ENCODE measurements around the gene SEZ6L2.

The SEZ6L2 gene

DNA sequence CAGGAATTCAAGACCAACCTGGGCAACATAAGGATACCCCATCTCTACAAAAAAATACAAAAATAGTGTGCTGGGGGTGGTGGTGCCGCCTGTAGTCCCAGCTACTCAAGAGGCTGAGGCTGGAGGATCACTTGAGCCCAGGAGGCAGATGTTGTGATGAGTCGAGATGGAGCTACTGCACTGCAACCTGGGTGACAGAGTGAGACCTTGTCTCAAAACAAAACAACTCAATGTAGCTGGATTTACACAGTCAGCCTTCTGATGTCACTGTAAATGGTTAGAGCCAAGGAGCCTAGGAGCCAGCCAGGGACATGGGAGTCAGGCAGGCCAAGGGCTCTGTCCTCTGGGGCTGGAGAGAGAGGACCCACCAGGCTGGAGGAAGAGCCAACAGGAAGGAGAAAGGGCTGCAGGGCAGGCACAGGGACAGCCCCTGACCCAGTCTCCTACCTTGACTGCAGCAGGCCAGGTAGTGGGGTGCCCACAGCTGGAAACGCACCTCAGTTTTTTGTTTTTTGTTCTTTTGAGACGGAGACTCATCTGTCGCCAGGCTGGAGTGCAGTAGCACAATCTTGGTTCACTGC, 44.7 kb downstream of the SEZ6L2 start:
- no peaks in the 10 kb centered on the region for H3K9me3 Mint-ChIP-seq
- H3K4me3 Mint-ChIP-seq = no peak overlapping the region
- H3K4me1 Mint-ChIP-seq = no peaks in the 10 kb centered on the region
- DNase-seq (ENCODE audit: low spot score in 2 of 2) = no peak
- ATAC-seq (replicated peaks; ENCODE audit: extremely low read depth, poor library complexity, severe bottlenecking) = no peak
- no peak overlapping the region for H3K27ac Mint-ChIP-seq (ENCODE audit: low read depth)
- no peaks in the 10 kb centered on the region for H3K27me3 Mint-ChIP-seq
- peaks cover 20% of the 10 kb centered on the region for H3K36me3 Mint-ChIP-seq (ENCODE audit: insufficient read depth)

DNA sequence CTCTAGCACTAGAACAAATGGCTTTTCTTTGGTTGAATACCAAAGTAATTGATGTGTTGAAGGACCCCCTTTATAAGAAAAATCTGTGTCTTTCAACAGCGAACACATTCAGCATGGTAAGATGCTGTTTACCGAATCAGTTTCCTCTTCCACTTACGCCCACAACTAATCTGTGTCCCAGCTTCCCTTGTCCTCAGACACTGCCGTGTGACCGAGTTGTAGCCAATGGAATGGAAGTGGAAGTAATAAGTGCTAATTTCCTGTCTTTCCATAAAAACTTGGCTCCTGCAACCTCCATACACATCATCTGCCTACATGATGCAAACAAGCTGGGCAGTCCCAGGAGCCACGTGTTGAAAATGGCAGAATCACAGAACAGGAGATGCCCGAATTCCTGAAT, 46.7 kb downstream of the SEZ6L2 start:
- Mint-ChIP-seq H3K36me3 (ENCODE audit: insufficient read depth) (peaks cover 10% of the 10 kb centered on the region), H3K27me3 (no peaks in the 10 kb centered on the region), H3K9me3 (no peaks in the 10 kb centered on the region), H3K4me1 (peaks cover 5% of the 10 kb centered on the region), H3K27ac (ENCODE audit: low read depth) (no peak overlapping the region), H3K4me3 (no peak overlapping the region)
- ATAC-seq (replicated peaks; ENCODE audit: extremely low read depth, poor library complexity, severe bottlenecking) = no peak
- DNase-seq (ENCODE audit: low spot score in 2 of 2) = no peak

DNA sequence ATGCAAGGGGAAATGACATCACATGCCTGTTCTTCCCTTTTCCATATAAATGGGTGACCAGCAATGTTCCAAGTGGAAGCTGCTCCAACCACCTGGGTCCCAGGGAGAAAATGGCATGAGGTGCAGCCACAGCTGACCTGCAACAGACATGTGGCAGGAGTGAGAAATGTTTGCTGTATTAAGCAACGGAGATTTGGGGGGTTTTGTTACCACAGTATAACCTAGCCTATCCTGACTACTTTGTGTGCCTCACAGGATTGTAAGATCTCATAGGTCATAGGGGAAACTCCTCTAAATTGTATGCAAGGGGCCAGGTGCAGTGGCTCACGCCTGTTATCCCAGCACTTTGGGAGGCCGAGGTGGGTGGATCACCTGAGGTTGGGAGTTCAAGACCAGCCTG, 48.4 kb downstream of the SEZ6L2 start:
- Mint-ChIP-seq H3K4me3 (no peak overlapping the region), H3K9me3 (no peaks in the 10 kb centered on the region), H3K4me1 (peaks cover 5% of the 10 kb centered on the region), H3K36me3 (ENCODE audit: insufficient read depth) (peaks cover 12% of the 10 kb centered on the region), H3K27ac (ENCODE audit: low read depth) (no peak overlapping the region), H3K27me3 (no peaks in the 10 kb centered on the region)
- ATAC-seq (replicated peaks; ENCODE audit: extremely low read depth, poor library complexity, severe bottlenecking) = no peak
- no peak for DNase-seq (ENCODE audit: low spot score in 2 of 2)

DNA sequence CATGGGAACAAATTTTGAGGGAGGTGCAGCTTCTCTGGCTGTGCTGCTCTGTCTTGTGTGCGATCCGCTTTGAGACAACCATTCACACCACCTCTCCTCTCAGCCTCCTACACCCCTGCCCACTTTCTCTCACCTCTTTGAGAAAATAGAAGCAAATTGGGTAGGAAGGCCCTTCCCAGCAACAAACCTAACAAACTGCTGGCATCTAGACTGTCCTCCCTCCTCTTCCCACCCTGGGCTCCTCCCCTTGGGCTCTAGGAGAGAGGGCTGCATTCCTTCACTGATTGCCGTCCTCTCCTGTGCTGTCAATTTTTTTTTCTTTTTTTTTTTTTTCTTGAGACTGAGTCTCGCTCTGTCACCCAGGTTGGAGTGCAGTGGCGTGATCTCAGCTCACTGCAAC, 49.8 kb downstream of the SEZ6L2 start:
- ATAC-seq (replicated peaks; ENCODE audit: extremely low read depth, poor library complexity, severe bottlenecking) (no peak), DNase-seq (ENCODE audit: low spot score in 2 of 2) (no peak)
- H3K9me3 Mint-ChIP-seq = no peaks in the 10 kb centered on the region
- no peak overlapping the region for H3K27ac Mint-ChIP-seq (ENCODE audit: low read depth)
- H3K36me3 Mint-ChIP-seq (ENCODE audit: insufficient read depth) = peaks cover 17% of the 10 kb centered on the region
- peaks cover 11% of the 10 kb centered on the region for H3K4me1 Mint-ChIP-seq
- H3K27me3 Mint-ChIP-seq = no peaks in the 10 kb centered on the region
- no peak overlapping the region for H3K4me3 Mint-ChIP-seq

DNA sequence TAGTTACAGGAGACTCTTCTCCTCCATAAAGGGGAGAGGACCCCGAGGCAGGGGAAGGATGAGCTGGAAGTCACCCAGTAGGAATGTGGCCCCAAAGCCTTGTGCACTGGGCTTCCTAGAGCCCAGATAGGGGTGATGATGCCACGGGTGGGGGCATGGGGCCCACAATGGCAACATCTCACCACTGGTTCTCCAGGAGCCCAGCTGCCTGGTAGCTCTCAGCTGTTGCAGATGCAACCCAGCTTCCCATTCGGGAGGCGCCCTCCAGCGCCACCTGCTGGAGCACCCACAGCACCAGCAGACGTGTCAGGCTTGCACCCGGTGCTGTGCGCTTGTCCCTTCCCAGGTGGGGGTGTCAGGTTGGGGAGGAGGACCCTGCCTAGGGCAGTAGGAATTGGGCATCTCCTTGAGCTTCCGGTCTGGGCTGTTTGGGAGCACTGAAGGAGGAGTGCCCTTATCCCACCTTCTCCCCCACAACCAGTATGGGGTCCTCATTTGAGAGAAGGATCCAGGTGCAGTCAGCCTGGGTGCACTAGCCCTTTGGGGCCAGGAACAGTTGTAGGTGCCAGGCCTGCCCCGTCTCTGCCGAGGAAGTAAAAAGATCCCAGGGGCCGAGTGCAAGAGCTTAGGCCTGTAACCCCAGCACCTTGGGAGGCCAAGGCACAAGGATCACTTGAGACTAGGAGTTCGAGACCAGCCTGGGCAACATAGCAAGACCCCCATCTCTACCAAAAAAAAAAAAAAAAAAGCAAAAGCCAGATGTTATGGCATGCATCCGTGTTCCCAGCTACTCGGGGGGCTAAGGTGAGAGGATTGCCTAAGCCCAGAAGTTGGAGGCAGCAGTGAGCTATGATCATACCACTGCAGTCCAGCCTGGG, 50.7 kb downstream of the SEZ6L2 start:
- Mint-ChIP-seq H3K4me1 (peaks cover 11% of the 10 kb centered on the region), H3K4me3 (no peak overlapping the region), H3K9me3 (no peaks in the 10 kb centered on the region), H3K27ac (ENCODE audit: low read depth) (peak overlapping the region; percentile 71), H3K27me3 (no peaks in the 10 kb centered on the region), H3K36me3 (ENCODE audit: insufficient read depth) (peaks cover 20% of the 10 kb centered on the region)
- peak; percentile 68 for DNase-seq (ENCODE audit: low spot score in 2 of 2)
- peak; percentile 85 for ATAC-seq (replicated peaks; ENCODE audit: extremely low read depth, poor library complexity, severe bottlenecking)

DNA sequence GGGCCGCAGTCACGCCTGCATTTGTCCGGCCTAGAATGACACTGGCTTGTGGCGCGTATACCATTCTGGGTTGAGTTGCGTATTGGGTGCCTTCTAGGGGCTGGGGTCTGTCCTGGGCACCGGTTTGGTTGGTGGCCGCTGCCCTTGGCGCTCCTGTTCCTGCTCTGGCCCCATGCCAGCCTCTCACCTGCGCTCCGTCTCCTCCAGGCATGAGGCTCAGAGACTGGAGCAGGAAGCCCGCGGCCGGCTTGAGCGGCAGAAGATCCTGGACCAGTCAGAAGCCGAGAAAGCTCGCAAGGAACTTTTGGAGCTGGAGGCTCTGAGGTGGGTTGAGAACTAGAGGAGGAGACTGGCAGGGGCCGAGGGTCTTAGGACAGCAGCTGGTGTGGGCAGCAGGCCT, 53.7 kb downstream of the SEZ6L2 start:
- H3K27me3 Mint-ChIP-seq = no peaks in the 10 kb centered on the region
- no peaks in the 10 kb centered on the region for H3K9me3 Mint-ChIP-seq
- H3K4me1 Mint-ChIP-seq = peaks cover 11% of the 10 kb centered on the region
- no peak for DNase-seq (ENCODE audit: low spot score in 2 of 2)
- H3K4me3 Mint-ChIP-seq = no peak overlapping the region
- H3K36me3 Mint-ChIP-seq (ENCODE audit: insufficient read depth) = peaks cover 40% of the 10 kb centered on the region
- no peak for ATAC-seq (replicated peaks; ENCODE audit: extremely low read depth, poor library complexity, severe bottlenecking)
- peak overlapping the region; percentile 67 for H3K27ac Mint-ChIP-seq (ENCODE audit: low read depth)

DNA sequence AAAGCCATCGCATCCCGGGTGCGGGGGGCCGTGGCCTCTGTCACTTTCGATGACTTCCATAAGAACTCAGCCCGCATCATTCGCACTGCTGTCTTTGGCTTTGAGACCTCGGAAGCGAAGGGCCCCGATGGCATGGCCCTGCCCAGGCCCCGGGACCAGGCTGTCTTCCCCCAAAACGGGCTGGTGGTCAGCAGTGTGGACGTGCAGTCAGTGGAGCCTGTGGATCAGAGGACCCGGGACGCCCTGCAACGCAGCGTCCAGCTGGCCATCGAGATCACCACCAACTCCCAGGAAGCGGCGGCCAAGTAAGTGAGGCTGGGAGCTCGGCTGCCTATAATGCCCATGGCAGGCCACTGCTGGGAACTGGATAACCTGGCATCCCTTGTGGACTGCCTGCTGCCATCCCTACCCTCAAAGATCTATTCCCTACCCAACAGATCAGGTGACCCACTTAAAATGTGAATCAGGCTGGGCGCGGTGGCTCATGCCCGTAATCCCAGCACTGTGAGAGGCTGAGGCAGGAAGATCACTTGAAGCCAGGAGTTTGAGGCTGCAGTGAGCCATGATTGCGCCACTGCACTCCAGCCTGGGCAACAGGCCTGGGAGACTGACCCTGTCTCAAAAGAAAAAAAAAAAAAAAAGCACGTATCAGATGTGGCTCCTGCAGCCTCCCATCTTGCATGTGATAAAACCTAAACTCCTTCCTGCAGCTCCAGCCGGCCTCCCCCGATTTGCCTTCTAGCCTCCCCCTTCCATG, 54.6 kb downstream of the SEZ6L2 start:
- Mint-ChIP-seq H3K36me3 (ENCODE audit: insufficient read depth) (peaks cover 44% of the 10 kb centered on the region), H3K27me3 (no peaks in the 10 kb centered on the region), H3K9me3 (no peaks in the 10 kb centered on the region), H3K4me3 (no peak overlapping the region), H3K27ac (ENCODE audit: low read depth) (no peak overlapping the region), H3K4me1 (peaks cover 11% of the 10 kb centered on the region)
- DNase-seq (ENCODE audit: low spot score in 2 of 2) (no peak), ATAC-seq (replicated peaks; ENCODE audit: extremely low read depth, poor library complexity, severe bottlenecking) (no peak)

DNA sequence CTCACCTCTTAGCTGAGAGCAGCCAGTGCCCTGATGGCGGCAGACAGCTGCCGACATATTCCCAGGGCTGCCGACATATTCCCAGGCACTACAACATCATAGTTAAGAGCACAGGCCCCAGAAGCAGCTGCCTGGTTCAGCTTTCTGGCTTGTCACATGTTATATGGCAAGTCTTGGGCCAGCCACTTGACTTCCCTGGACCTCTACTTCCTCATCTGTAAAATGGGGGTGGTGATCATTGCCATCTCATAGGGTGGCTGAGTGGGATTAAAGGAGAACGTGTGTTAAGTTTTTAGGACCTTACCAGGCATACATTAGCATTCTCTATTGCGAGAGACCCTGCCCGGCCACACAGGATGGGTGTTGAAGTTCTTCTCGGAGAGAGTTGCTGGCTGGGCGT, 55.4 kb downstream of the SEZ6L2 start:
- H3K4me3 Mint-ChIP-seq = no peak overlapping the region
- no peaks in the 10 kb centered on the region for H3K27me3 Mint-ChIP-seq
- ATAC-seq (replicated peaks; ENCODE audit: extremely low read depth, poor library complexity, severe bottlenecking) (no peak), DNase-seq (ENCODE audit: low spot score in 2 of 2) (no peak)
- H3K36me3 Mint-ChIP-seq (ENCODE audit: insufficient read depth) = peaks cover 50% of the 10 kb centered on the region
- H3K9me3 Mint-ChIP-seq = no peaks in the 10 kb centered on the region
- peaks cover 11% of the 10 kb centered on the region for H3K4me1 Mint-ChIP-seq
- H3K27ac Mint-ChIP-seq (ENCODE audit: low read depth) = no peak overlapping the region

DNA sequence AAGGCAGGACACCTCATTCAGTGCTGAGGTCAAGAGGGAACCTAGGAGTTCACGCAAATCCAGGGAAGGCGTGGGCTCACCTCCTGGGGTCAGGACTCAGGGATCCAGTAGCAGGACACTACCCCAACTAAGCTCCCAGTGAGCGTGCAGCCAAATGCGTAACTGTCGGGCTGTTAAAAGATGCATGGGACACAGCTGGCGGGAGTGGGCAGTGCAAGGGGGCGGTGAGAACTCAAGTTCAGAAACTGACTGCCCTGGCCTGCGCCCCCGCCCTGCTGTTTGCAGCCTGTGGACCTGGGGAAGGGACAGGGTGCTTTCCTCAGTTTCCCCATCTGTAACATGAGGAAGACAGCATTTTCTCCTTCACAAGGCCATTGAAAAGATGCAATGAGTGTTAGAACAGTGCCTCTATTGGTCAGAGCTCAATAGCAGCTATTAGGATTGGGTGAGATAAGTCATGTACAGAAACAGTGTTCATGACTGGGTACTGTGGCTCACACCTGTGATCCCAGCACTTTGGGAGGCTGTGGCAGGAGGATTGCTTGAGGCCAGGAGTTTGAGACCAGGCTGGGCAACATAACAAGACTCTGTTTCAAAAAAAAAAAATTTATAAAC, 56.5 kb downstream of the SEZ6L2 start:
- Mint-ChIP-seq H3K36me3 (ENCODE audit: insufficient read depth) (peaks cover 59% of the 10 kb centered on the region), H3K4me1 (peaks cover 6% of the 10 kb centered on the region), H3K27me3 (no peaks in the 10 kb centered on the region), H3K9me3 (no peaks in the 10 kb centered on the region), H3K27ac (ENCODE audit: low read depth) (no peak overlapping the region), H3K4me3 (no peak overlapping the region)
- no peak for DNase-seq (ENCODE audit: low spot score in 2 of 2)
- no peak for ATAC-seq (replicated peaks; ENCODE audit: extremely low read depth, poor library complexity, severe bottlenecking)

DNA sequence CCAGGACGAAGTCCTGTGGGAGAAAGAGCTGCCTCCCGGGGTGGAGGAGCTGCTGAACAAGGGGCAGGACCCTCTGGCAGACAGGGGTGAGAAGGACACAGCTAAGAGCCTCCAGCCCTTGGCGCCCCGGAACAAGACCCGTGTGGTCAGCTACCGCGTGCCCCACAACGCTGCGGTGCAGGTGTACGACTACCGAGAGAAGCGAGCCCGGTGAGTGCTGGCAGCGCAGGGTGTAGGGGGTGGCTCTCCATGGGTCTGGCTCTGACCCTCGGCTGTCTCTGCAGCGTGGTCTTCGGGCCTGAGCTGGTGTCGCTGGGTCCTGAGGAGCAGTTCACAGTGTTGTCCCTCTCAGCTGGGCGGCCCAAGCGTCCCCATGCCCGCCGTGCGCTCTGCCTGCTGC, 57.7 kb downstream of the SEZ6L2 start:
- peaks cover 67% of the 10 kb centered on the region for H3K36me3 Mint-ChIP-seq (ENCODE audit: insufficient read depth)
- H3K9me3 Mint-ChIP-seq = no peaks in the 10 kb centered on the region
- H3K27ac Mint-ChIP-seq (ENCODE audit: low read depth) = no peak overlapping the region
- DNase-seq (ENCODE audit: low spot score in 2 of 2) (no peak), ATAC-seq (replicated peaks; ENCODE audit: extremely low read depth, poor library complexity, severe bottlenecking) (no peak)
- no peak overlapping the region for H3K4me3 Mint-ChIP-seq
- H3K4me1 Mint-ChIP-seq = peaks cover 6% of the 10 kb centered on the region
- no peaks in the 10 kb centered on the region for H3K27me3 Mint-ChIP-seq

DNA sequence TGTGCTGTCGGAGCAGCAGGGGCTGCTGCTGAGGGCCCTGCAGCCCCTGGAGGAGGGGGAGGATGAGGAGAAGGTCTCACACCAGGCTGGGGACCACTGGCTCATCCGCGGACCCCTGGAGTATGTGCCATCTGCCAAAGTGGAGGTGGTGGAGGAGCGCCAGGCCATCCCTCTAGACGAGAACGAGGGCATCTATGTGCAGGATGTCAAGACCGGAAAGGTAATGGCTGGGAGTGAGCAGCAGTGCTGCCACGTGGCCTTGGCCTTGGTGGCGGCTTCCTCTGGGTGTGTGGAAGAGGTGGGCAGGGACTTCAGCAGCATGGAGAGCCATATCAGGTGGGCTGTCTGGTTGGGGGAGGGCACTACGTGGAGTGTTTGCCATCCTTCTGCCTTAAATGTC, 59.1 kb downstream of the SEZ6L2 start:
- peaks cover 76% of the 10 kb centered on the region for H3K36me3 Mint-ChIP-seq (ENCODE audit: insufficient read depth)
- ATAC-seq (replicated peaks; ENCODE audit: extremely low read depth, poor library complexity, severe bottlenecking) = no peak
- H3K9me3 Mint-ChIP-seq = no peaks in the 10 kb centered on the region
- H3K4me3 Mint-ChIP-seq = no peak overlapping the region
- H3K27ac Mint-ChIP-seq (ENCODE audit: low read depth) = no peak overlapping the region
- no peaks in the 10 kb centered on the region for H3K27me3 Mint-ChIP-seq
- H3K4me1 Mint-ChIP-seq = peaks cover 1% of the 10 kb centered on the region
- DNase-seq (ENCODE audit: low spot score in 2 of 2) = no peak

DNA sequence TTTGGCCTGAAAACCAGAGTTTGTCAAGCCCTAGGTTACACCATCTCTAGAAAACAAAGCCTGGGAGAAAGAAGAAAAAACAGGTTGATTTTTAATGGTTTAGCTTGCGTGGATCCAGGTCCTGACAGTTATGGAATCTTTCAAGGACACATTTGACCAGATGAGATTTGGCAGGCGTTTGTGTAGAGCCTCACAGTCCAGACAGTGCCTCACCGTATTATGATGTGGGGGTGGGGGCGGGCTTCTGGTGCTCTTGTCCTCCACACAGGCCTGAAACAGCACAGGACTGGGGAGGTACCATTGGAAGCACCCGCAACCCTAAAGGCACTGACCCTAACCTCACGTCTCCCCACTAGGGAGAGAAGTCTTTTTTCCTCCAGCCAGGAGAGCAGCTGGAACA, 59.5 kb downstream of the SEZ6L2 start:
- ATAC-seq (replicated peaks; ENCODE audit: extremely low read depth, poor library complexity, severe bottlenecking) (no peak), DNase-seq (ENCODE audit: low spot score in 2 of 2) (no peak)
- no peaks in the 10 kb centered on the region for H3K9me3 Mint-ChIP-seq
- peaks cover 78% of the 10 kb centered on the region for H3K36me3 Mint-ChIP-seq (ENCODE audit: insufficient read depth)
- no peak overlapping the region for H3K27ac Mint-ChIP-seq (ENCODE audit: low read depth)
- H3K4me3 Mint-ChIP-seq = no peak overlapping the region
- no peaks in the 10 kb centered on the region for H3K4me1 Mint-ChIP-seq
- H3K27me3 Mint-ChIP-seq = no peaks in the 10 kb centered on the region
